SK-N-SH (cell line): ENCODE data around the gene UBXN1. TPM values are rescaled to one million over a fixed set of nuclear protein-coding genes. Genes with fewer than 3 reads are reported as not detected.

Experiments used
- CTCF ChIA-PET: fragments of 300-600, 350-600 bp; formaldehyde crosslinking; extraction: SDS; loops from one replicate; lab custom pipeline; 2021; lab: Yijun Ruan, JAX
- POLR2A ChIA-PET: fragments of 350-600 bp; sonication (Branson Sonifier 250); formaldehyde crosslinking; extraction: SDS; loops from one replicate; lab custom pipeline; 2020; ENCODE audit warnings: antibody characterized with exemption, inconsistent platforms; lab: Yijun Ruan, JAX
- DNase-seq: peaks from one replicate; pipeline ENCODE4 v3.0.0; 2012
- H2AFZ ChIP-seq: fragments of 200-600 bp; sonication (generic); 2 replicates; pipeline ENCODE4 v1.8.1; 2016; ENCODE audit warnings: antibody characterized with exemption, mild to moderate bottlenecking, low read depth
- H3F3A ChIP-seq: fragments of 200-600 bp; sonication (generic); replicated peaks from 2 replicates; pipeline ENCODE3; 2016; ENCODE audit warnings: antibody characterized with exemption, mild to moderate bottlenecking; ENCODE audit not compliant: insufficient read depth
- H3K27ac ChIP-seq, 2 experiments: fragments of 200-500 bp in 1 of 2; fragments of 200-600 bp in 1 of 2; sonication (Bioruptor generic) in 1 of 2; sonication (generic), shearing (Covaris generic) in 1 of 2; 2 replicates each; pipeline versions ENCODE4 v1.5.1 to v1.6.1; 2014 to 2016; ENCODE audit warnings: low read depth in 2 of 2, inconsistent platforms in 1 of 2, low read length in 1 of 2, mild to moderate bottlenecking in 1 of 2, mixed read lengths in 1 of 2
- H3K27me3 ChIP-seq: fragments of 200-600 bp; sonication (generic), shearing (Covaris generic); 2 replicates; pipeline ENCODE4 v1.6.1; 2016; ENCODE audit warnings: mixed run types; ENCODE audit not compliant: insufficient read depth
- H3K36me3 ChIP-seq, 2 experiments: fragments of 200-500 bp in 1 of 2; fragments of 200-600 bp in 1 of 2; sonication (Bioruptor generic) in 1 of 2; sonication (generic) in 1 of 2; replicated peaks in 1 of 2; 2 replicates each; pipeline versions ENCODE3 to v1.5.1; 2014 to 2016; ENCODE audit warnings: low read length in 1 of 2, mild to moderate bottlenecking in 1 of 2; ENCODE audit not compliant: insufficient read depth in 2 of 2, control insufficient read depth in 1 of 2
- H3K4me1 ChIP-seq, 2 experiments: fragments of 200-500 bp in 1 of 2; fragments of 200-600 bp in 1 of 2; sonication (Bioruptor generic) in 1 of 2; sonication (generic), shearing (Covaris generic) in 1 of 2; 2 replicates each; pipeline versions ENCODE4 v1.5.1 to v1.6.1; 2014 to 2016; ENCODE audit warnings: low read depth in 1 of 2, low read length in 1 of 2, mixed run types in 1 of 2; ENCODE audit not compliant: insufficient read depth in 2 of 2, control insufficient read depth in 1 of 2
- H3K4me2 ChIP-seq: fragments of 200-600 bp; sonication (generic), shearing (Covaris generic); 2 replicates; pipeline ENCODE4 v1.6.1; 2017; ENCODE audit warnings: mixed run types
- H3K4me3 ChIP-seq, 2 experiments: fragments of 200-500 bp in 1 of 2; fragments of 200-600 bp in 1 of 2; sonication (Bioruptor generic) in 1 of 2; sonication (generic), shearing (Covaris generic) in 1 of 2; 2 replicates each; pipeline versions ENCODE4 v1.5.1 to v1.8.1; 2014 to 2016; ENCODE audit warnings: low read depth in 2 of 2, inconsistent platforms in 1 of 2, low read length in 1 of 2, mild to moderate bottlenecking in 1 of 2, mixed read lengths in 1 of 2, moderate library complexity in 1 of 2
- H3K79me2 ChIP-seq: fragments of 200-600 bp; sonication (generic); 2 replicates; pipeline ENCODE4 v1.8.1; 2017; ENCODE audit warnings: mild to moderate bottlenecking; ENCODE audit not compliant: insufficient read depth
- H3K9ac ChIP-seq: fragments of 200-600 bp; sonication (generic); 2 replicates; pipeline ENCODE4 v1.6.1; 2017; ENCODE audit warnings: mixed run types
- H3K9me2 ChIP-seq: fragments of 200-600 bp; sonication (generic); 2 replicates; pipeline ENCODE4 v1.6.1; 2017; ENCODE audit warnings: mixed run types
- H3K9me3 ChIP-seq: fragments of 200-600 bp; sonication (generic); 2 replicates; pipeline ENCODE4 v1.6.1; 2017; ENCODE audit warnings: mixed run types, mild to moderate bottlenecking, moderate library complexity
- H4K20me1 ChIP-seq: fragments of 200-600 bp; sonication (generic); 2 replicates; pipeline ENCODE4 v1.6.1; 2017; ENCODE audit warnings: mild to moderate bottlenecking, mixed run types; ENCODE audit not compliant: insufficient read depth
- CHD2 ChIP-seq: fragments of 150-350 bp; IDR thresholded peaks from 2 replicates; pipeline ENCODE4 v1.6.1; 2018; ENCODE audit warnings: low read length; ENCODE audit not compliant: partially characterized antibody
- ELF1 ChIP-seq: IDR thresholded peaks from 2 replicates; pipeline ENCODE4 v1.4.0; 2012
- EP300 ChIP-seq, 2 experiments: IDR thresholded peaks; 2 replicates each; pipeline versions ENCODE4 v1.4.0 to v1.6.1; 2012; ENCODE audit warnings: borderline replicate concordance in 1 of 2, low read depth in 1 of 2, low read length in 1 of 2
- EZH2phosphoT487 ChIP-seq: fragments of 200-600 bp; sonication (generic); IDR thresholded peaks from 2 replicates; pipeline ENCODE4 v1.6.1; 2017; ENCODE audit warnings: low read depth, mixed run types, mild to moderate bottlenecking, antibody characterized with exemption, moderate library complexity, borderline replicate concordance
- FOSL2 ChIP-seq: IDR thresholded peaks from 2 replicates; pipeline ENCODE4 v1.4.0; 2012; ENCODE audit warnings: low read depth, mild to moderate bottlenecking, moderate library complexity, borderline replicate concordance
- FOXM1 ChIP-seq: IDR thresholded peaks from 2 replicates; pipeline ENCODE4 v1.4.0; 2012; ENCODE audit warnings: low read depth, mild to moderate bottlenecking
- JUND ChIP-seq: IDR thresholded peaks from 2 replicates; pipeline ENCODE4 v1.4.0; 2012
- MEF2A ChIP-seq: IDR thresholded peaks from 2 replicates; pipeline ENCODE4 v1.4.0; 2012; ENCODE audit warnings: low read depth, borderline replicate concordance
- MXI1 ChIP-seq: IDR thresholded peaks from 2 replicates; pipeline ENCODE4 v1.6.1; 2012; ENCODE audit warnings: mild to moderate bottlenecking, low read depth, low read length, improper control_type of control experiment
- NFIC ChIP-seq: IDR thresholded peaks from 2 replicates; pipeline ENCODE4 v1.4.0; 2012; ENCODE audit warnings: borderline replicate concordance
- NRF1 ChIP-seq: IDR thresholded peaks from 2 replicates; pipeline ENCODE4 v1.6.1; 2012; ENCODE audit warnings: low read depth, mild to moderate bottlenecking, low read length
- POLR2AphosphoS5 ChIP-seq: IDR thresholded peaks from 2 replicates; pipeline ENCODE4 v1.6.1; 2012; ENCODE audit warnings: low read depth, low read length
- RAD21 ChIP-seq: IDR thresholded peaks from 2 replicates; pipeline ENCODE4 v1.6.1; 2012; ENCODE audit warnings: mild to moderate bottlenecking, low read length
- RCOR1 ChIP-seq: fragments of 150-350 bp; IDR thresholded peaks from 2 replicates; pipeline ENCODE4 v1.6.1; 2017; ENCODE audit warnings: antibody characterized with exemption, low read length
- SIN3A ChIP-seq: IDR thresholded peaks from 2 replicates; pipeline ENCODE4 v1.6.1; 2012; ENCODE audit warnings: low read depth, mild to moderate bottlenecking, low read length, moderate library complexity, borderline replicate concordance
- SMC3 ChIP-seq: IDR thresholded peaks from 2 replicates; pipeline ENCODE4 v1.6.1; 2012; ENCODE audit warnings: low read depth, low read length, improper control_type of control experiment
- TEAD4 ChIP-seq: IDR thresholded peaks from 2 replicates; pipeline ENCODE4 v1.4.0; 2012; ENCODE audit warnings: mild to moderate bottlenecking, borderline replicate concordance; ENCODE audit not compliant: insufficient read depth
- YY1 ChIP-seq: IDR thresholded peaks from 2 replicates; pipeline ENCODE4 v1.4.0; 2012; ENCODE audit warnings: low read depth, mild to moderate bottlenecking
- WGBS: methylation state at CpG from one replicate; pipeline ENCODE4 v1.1.6; 2017; ENCODE audit warnings: low lambda C conversion rate; 5-methylcytosine and 5-hydroxymethylcytosine counted together
- polyA plus RNA-seq, 3 experiments: library from polyadenylated mRNA; depleted of rRNA; stranded (reverse); fragments of >200 nt; gene quantifications; 2 replicates each; pipeline ENCODE4 v1.2.3, GENCODE V29; 2012
- TF ChIP-seq, protein P1 (sequence below): IDR thresholded peaks from 2 replicates; pipeline ENCODE4 v1.4.0; 2012; ENCODE audit warnings: low read depth, borderline replicate concordance
- TF ChIP-seq, protein P2 (sequence below): IDR thresholded peaks from 2 replicates; pipeline ENCODE4 v1.4.0; 2012; ENCODE audit warnings: low read depth, borderline replicate concordance
- TF ChIP-seq, protein P3 (sequence below): fragments of 200-600 bp; sonication (generic); IDR thresholded peaks from 2 replicates; pipeline ENCODE4 v1.6.1; 2017; ENCODE audit warnings: antibody characterized with exemption, mild to moderate bottlenecking, moderate library complexity

UBXN1 gene
- polyA plus RNA-seq, 1 of the 3 experiments (the other 2 are of a cell fraction), result 256 TPM

DNA sequence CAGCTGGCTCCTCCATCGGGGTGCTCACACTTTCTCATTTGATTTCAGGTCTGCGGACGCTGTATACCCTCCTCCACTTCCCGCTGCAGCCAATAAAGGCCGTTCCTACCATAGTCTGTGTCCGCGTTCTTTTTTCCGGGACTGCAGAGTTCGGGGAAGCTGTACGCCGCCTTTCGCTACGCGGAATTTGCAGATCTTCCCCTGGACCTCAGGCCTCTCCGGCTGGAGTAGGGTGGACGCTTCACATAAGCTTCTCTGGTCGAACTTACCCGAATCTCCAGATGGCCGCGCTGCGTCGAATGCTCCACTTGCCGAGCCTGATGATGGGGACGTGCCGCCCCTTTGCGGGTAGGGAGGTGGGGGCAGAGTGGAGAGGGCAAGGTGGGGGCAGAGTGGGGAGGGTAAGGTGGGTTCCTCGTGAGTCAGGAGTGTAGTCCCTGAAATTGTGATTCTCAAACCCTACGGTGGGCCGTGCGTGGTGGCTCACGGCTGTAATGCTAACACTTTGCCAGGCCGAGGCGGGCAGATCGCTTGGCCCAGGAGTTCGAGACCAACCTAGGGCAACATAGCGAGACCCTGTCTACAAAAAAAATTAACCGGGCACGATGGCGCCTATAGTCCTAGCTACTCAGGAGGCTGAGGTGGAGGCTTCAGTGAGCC is 13.1 kb downstream of the UBXN1 start:
- ChIA-PET POLR2A (interaction anchor here (0.7 to 3.7 kb wide), 32 partner anchors 8 to 270 kb away, joined by 3 to 52 read pairs (median 11); partner anchors contain the start of genes B3GAT3, BSCL2, EEF1G and EML3), CTCF (interaction anchor here (0.8 to 1.7 kb wide), 11 partner anchors 13 to 215 kb away, joined by 3 to 7 read pairs (median 4); partner anchors contain the start of genes EML3, GANAB, INTS5 and SLC3A2)
- Histone ChIP-seq H3K27me3 (no peaks in the 10 kb centered on the region), H3K4me2 (peak overlapping the region; percentile 96), H3K79me2 (peaks cover 65% of the 10 kb centered on the region), H3K4me1 (peaks cover 16 to 21% of the 10 kb centered on the region in 2 experiments; a peak in 3 of 4 replicates), H3K27ac (peak overlapping the region; percentile 91 to 92), H3K9me3 (no peaks in the 10 kb centered on the region), H4K20me1 (no peaks in the 10 kb centered on the region), H3K9ac (peak overlapping the region; percentile 92), H3K4me3 (peak overlapping the region; percentile 78 to 95), H2AFZ (no peak overlapping the region), H3K9me2 (no peaks in the 10 kb centered on the region), H3K36me3 (peaks cover 20 to 36% of the 10 kb centered on the region in 2 experiments), H3F3A (peaks cover 34% of the 10 kb centered on the region)
- WGBS, result 1% methylated on average over 38 of the region's 39 CpGs
- DNase-seq, result peak; percentile 62
- TF ChIP-seq POLR2AphosphoS5 (peak; percentile 34; the same call in 1 of the 2 replicates), SIN3A (no peak), NRF1 (no peak), SMC3 (no peak), EP300 (IDR thresholded peaks at IDR 0.05; ENCODE audit: borderline replicate concordance in 1 of 2, low read depth in 1 of 2, low read length in 1 of 2) (no peak)
- TF ChIP-seq, protein P1, sequence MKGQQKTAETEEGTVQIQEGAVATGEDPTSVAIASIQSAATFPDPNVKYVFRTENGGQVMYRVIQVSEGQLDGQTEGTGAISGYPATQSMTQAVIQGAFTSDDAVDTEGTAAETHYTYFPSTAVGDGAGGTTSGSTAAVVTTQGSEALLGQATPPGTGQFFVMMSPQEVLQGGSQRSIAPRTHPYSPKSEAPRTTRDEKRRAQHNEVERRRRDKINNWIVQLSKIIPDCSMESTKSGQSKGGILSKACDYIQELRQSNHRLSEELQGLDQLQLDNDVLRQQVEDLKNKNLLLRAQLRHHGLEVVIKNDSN, result no peak

DNA sequence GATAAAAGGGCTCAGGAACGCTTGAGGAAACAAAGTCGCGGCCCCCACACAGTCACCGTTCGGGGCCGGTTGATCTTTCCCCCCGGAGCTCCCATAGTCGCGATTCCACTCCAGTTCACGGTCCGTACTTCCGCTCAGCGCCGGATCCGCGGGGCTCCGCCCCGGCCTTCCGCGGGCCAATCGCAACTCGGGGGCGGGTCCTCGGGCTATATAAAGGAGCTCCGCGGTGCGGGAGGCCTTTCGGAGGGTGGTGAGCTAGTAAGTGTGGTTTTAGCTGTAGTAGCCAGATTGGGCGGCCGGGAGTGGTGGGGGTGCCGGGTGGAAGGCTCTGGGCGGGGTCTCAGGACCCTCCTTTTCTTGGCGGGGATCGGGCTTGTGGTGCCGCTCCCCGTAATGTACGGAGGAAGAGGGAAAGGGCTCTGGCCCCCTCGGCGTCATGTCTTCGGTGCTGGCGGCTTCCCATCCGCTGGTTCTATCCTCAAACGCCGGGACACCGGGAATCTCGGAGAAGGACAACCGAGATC is 13.7 kb downstream of the UBXN1 start, which contains the start of the genes C11orf98 and CSKMT:
TSS of gene C11orf98 (minus strand) at position 136 of the 524 bp plus-strand sequence. CDS start at position 95, 41 bp downstream.
TSS of gene CSKMT (plus strand) at position 238 of the 524 bp plus-strand sequence. CDS start 568 bp downstream, outside the sequence.
- Histone ChIP-seq H3K9me2 (no peaks in the 10 kb centered on the region), H4K20me1 (no peaks in the 10 kb centered on the region), H3K9ac (peak within 1 kb of the TSS; percentile 92), H3K4me2 (peak within 1 kb of the TSS; percentile 96), H3K4me3 (peak within 1 kb of the TSS; percentile 78 to 95), H3K27me3 (no peaks in the 10 kb centered on the region), H3K36me3 (peaks cover 20 to 41% of the 10 kb centered on the region in 2 experiments), H3K4me1 (peaks cover 16 to 21% of the 10 kb centered on the region in 2 experiments; a peak in 3 of 4 replicates), H3F3A (peaks cover 34% of the 10 kb centered on the region), H3K79me2 (peaks cover 60% of the 10 kb centered on the region), H3K27ac (peak within 1 kb of the TSS; percentile 91 to 92), H3K9me3 (no peaks in the 10 kb centered on the region), H2AFZ (peak within 1 kb of the TSS; percentile 66; the same call in 1 of the 2 replicates)
- peak; percentile 97 for DNase-seq
- under 1% methylated on average over 38 of the region's 47 CpGs for WGBS
- POLR2A ChIA-PET, result interaction anchor here (0.5 to 3.7 kb wide), 41 partner anchors 8 to 270 kb away, joined by 3 to 52 read pairs (median 6); partner anchors contain the start of genes B3GAT3, BSCL2, EEF1G and EML3
- CTCF ChIA-PET, result interaction anchor here (0.8 to 1.7 kb wide), 10 partner anchors 12 to 216 kb away, joined by 3 to 7 read pairs (median 4); partner anchors contain the start of genes EML3, GANAB, INTS5 and SLC3A2
- no peak for TF ChIP-seq EZH2phosphoT487
- TF ChIP-seq FOSL2, result no peak
- no peak for TF ChIP-seq NFIC
- TF ChIP-seq MXI1, result no peak; the same call in none of the 2 replicates
- peak; percentile 86 for TF ChIP-seq CHD2
- peak; percentile 68; the same call in 1 of the 2 replicates for TF ChIP-seq ELF1
- TF ChIP-seq, protein P2, sequence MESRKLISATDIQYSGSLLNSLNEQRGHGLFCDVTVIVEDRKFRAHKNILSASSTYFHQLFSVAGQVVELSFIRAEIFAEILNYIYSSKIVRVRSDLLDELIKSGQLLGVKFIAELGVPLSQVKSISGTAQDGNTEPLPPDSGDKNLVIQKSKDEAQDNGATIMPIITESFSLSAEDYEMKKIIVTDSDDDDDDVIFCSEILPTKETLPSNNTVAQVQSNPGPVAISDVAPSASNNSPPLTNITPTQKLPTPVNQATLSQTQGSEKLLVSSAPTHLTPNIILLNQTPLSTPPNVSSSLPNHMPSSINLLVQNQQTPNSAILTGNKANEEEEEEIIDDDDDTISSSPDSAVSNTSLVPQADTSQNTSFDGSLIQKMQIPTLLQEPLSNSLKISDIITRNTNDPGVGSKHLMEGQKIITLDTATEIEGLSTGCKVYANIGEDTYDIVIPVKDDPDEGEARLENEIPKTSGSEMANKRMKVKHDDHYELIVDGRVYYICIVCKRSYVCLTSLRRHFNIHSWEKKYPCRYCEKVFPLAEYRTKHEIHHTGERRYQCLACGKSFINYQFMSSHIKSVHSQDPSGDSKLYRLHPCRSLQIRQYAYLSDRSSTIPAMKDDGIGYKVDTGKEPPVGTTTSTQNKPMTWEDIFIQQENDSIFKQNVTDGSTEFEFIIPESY, result peak; percentile 30; the same call in 1 of the 2 replicates
- peak; percentile 73; the same call in 1 of the 2 replicates for TF ChIP-seq YY1
- TF ChIP-seq SIN3A, result peak; percentile 93
- no peak for TF ChIP-seq RAD21
- TF ChIP-seq POLR2AphosphoS5, result peak; percentile 100
- no peak for TF ChIP-seq TEAD4
- TF ChIP-seq, protein P3, sequence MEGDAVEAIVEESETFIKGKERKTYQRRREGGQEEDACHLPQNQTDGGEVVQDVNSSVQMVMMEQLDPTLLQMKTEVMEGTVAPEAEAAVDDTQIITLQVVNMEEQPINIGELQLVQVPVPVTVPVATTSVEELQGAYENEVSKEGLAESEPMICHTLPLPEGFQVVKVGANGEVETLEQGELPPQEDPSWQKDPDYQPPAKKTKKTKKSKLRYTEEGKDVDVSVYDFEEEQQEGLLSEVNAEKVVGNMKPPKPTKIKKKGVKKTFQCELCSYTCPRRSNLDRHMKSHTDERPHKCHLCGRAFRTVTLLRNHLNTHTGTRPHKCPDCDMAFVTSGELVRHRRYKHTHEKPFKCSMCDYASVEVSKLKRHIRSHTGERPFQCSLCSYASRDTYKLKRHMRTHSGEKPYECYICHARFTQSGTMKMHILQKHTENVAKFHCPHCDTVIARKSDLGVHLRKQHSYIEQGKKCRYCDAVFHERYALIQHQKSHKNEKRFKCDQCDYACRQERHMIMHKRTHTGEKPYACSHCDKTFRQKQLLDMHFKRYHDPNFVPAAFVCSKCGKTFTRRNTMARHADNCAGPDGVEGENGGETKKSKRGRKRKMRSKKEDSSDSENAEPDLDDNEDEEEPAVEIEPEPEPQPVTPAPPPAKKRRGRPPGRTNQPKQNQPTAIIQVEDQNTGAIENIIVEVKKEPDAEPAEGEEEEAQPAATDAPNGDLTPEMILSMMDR, result no peak
- TF ChIP-seq FOXM1, result no peak
- no peak for TF ChIP-seq JUND
- TF ChIP-seq RCOR1, result no peak
- TF ChIP-seq MEF2A, result no peak
